ENCODE results near the gene ELOVL3.
"Not testable (repeated sequence)": the region's sequence is repeated elsewhere in the genome, so short reads cannot be mapped to it uniquely, and the experiment has no call there.

Gene ELOVL3, protein sequence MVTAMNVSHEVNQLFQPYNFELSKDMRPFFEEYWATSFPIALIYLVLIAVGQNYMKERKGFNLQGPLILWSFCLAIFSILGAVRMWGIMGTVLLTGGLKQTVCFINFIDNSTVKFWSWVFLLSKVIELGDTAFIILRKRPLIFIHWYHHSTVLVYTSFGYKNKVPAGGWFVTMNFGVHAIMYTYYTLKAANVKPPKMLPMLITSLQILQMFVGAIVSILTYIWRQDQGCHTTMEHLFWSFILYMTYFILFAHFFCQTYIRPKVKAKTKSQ

DNA sequence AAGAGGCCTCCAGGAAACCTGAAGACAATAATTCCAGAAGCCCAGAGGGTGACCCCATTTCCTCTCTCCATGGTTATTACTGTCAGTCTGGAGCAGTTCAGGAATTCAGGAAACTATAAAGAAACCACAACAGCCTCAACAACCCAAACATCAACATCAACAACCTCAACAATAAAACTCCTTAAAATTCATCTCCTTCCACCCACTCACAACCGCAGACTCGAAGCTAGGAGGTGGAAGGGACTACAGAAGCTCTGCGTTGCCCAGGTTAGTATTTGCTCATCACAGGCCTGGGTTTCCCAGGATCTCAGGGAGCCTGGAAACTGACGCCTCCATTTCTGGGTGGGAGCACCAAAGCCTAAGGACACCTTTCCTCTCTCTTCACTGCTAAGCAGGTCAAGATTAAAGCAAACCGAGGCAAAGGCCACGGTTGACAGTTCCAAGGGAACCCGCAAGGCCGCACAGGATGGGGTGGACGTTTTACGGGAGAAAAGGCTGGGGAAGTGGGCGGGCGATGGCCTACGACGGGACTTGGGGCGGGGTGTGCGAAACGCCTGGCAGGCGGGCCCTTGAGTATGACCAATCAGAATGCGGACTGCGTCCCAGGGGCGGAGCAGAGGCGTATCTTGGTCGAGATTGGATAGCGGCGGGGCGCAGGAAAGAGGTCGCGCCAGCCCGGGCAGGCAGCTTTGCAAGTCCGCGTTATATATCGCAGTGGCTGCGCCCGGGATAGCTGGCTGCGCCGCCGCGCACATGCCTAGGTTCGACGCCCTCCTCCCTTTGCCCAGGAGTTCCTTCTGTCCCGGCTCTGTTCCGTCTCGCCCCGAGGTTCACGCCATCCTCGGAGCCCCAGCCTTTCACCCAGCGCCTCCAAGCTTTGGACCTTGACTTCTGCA, at the start of gene ELOVL3:
Gene ELOVL3, plus strand, starts transcription at position 654 of the 896 bp plus-strand sequence. CDS start 250 bp downstream, outside the sequence.
- peak; percentile 34 to 94 (median 80) for DNase-seq

DNA sequence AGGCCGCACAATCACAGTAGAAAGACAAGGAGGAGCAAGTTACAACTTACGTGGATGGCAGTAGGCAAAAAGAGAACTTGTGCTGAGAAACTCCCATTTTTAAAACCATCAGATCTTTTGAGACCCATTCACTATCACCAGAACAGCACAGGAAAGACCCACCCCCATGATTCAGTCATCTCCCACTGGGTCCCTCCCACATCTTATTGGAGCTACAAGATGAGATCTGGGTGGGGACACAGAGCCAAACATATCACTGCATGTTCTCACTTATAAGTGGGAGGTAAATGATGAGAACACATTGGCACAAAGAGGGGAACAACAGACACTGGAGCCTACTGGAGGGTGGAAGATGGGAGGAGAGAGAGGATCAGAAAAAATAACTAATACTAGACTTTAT, 41.5 kb upstream of the ELOVL3 start:
- peak in 17 of 56 donors; percentile 7 to 70 (median 32) for DNase-seq

DNA sequence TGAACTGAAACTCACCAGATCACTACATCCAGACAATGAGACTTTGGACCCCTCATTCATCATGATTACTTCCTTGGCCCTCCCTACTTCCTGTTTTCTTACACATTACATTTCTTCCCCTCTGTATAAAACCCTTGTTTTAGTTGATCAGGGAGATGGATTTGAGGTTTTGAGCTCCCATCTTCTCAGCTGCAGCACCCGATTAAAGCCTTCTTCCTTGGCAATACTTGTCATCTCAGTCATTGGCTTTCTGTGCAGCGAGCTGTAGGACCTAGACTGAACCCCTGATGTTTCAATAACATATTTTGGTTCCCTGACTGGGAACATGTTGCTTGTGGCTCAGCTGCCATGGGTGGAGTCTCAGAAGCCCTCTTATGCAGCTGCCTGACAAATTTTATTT, 40.8 kb upstream of the ELOVL3 start:
- no peak for DNase-seq

DNA sequence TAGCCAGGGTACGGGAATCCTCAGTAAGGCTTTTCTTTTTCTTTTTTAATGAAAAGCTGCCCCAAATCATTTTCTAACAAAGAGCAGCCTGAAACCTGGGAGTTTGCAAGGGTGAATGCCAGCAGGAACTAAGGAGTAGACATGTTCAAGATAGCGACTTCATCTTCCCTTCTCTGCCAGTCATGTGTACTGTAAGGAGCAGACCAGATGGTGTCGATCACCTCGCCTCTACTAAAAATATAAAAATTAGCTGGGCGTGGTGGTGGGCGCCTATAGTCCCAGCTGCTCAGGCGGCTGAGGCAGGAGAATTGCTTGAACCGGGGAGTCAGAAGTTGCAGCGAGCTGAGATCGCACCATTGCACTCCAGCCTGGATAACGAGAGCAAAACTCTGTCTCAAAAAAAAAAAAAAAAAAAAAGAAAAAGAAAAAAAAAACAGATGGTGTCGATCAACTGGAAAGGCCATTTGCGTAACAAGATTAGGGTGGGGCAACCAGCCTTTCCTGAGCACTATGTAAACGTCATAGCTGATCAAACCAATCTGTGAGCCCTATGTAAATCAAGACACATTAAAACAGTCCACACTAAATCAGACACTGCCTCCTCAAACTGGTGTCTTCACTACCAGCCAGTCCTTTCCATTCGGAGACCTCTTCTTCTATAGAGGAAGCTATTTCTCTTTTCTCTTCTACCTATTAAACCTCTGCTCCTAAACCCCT, 40.1 kb upstream of the ELOVL3 start:
- no peak for DNase-seq

DNA sequence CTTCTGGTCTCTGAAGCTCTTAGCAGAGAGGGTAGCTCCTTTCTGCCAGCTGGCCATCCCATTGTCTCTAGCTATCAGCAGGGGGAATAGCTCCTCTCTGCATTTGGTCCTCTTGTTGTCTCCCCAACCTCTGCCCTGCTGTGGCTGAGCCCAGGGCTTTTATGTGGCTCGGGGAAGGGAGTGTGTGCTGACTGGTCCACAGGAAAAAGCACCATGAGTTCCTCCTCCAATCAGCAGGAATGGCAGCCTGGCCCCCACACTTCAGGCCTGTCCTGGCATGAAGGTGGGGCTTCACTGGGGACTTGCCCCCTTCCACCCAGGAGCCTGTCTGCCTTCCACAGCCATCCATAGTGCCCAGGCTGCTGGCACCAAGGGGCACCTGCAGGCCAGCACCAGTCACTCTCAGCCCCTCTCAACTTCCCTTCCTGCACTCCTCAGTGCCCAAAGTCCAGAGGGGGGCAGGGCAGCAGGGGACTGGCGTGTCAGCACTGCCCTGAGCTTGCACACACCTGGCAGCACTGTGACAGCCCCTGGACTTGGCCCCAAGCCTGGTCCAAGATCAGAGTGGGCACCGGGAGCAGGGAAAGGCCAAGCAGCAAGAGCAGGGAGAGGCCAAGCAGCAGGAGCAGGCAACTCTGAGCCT, 37.7 kb upstream of the ELOVL3 start:
- DNase-seq = no peak

DNA sequence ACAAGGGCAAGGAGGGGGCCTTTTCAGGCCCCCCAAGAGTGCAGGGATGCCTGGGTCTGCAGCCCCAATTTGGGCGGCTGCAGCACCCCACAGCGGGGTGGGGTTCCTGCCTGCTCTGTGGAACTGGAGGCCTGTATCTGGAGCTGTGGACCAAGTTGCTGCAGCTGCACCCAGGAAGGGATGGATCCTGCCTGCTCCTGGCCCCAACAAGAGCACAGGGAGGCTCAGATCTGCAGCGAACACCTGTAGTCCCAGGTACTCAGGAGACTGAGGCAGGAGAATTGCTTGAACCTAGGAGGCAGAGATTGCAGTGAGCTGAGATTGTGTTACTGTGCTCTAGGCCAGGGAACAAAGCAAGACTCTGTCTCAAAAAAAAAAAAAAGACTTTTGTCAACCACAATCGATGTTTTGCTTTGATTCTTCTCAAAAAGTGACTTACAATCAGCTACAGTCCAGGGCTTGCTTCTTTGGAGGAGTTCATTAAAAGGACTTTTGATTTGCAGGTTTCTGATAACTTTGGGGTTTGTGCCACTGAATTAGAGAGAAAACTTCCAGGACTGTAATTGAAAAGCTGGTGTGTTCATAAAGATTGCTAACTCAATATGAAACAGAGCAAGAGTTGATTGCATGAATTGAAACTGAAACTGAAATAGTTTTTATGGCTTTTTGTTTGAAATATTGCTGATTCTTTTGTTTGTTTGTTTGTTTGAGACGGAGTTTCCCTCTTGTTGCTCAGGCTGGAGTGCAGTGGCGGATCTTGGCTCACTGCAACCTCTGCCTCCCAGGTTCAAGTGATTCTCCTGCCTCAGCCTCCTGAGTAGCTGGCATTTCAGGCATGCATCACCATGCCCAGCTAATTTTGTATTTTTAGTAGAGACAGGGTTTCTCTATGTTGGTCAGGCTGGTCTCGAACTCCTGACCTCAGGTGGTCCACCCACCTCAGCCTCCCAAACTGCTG, 36.9 kb upstream of the ELOVL3 start:
- not testable (repeated sequence) for DNase-seq

DNA sequence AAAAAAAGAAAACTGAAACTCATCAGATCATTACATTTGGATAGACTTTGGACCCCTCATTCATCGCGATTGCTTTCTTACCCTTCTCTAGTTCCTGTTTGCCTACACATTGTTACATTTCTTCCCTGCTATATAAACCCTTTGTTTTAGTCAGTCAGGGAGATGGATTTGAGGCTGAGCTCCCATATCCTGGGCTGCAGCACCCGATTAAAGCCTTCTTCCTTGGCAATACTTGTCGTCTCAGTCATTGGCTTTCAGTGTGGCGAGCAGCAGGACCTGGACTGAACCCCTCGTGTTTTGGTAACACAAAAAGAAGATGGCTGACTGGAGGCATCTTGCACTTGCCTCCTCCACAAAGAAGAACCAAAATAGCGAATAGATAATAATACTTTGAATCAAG, 34.1 kb upstream of the ELOVL3 start:
- DNase-seq = no peak

DNA sequence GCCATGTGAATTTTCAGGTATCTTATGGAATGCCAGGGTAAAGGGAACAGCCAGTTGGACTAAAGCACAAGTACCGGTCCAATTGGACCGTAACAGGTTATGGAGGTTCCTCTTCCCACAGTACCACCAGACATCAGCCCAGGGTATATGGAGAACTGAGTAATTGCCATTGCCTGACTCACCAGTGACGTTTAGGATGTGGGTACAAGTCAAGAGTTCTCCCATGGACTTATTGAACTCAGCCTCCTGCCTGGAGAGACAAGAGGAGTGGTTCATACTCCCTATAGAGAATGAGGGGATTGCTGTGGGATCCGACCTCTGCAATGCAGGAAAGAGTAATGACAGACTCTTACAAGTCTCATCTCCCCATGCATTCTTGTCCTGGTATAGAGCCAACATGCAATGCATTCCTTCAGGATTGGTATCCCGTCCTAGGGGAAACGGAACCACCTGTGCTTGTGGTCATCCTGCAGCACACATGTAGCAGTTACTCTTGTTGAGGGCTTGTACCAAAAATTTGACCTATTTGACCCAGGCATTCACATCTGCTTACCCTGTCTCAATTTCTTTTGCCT, 30.7 kb upstream of the ELOVL3 start:
- DNase-seq = no peak

DNA sequence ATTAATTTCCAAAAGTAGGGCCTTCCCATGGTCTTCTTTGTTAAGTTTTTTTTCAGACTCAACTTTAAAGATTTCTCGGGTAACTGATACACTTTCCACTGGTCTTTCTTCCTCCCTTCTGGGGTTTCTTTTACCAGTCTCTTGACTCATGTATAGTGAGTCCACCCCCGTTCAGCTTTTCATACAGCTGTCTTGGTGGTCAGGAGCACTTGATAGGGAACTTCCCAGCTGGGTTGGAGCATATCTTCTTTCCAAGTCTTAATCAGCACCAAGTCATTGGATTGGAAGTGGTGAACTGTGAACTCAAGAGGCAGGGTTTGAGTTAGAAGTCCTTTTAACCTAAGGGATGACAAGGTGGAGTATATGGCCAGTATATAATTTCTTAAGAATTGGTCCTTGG, 29.2 kb upstream of the ELOVL3 start:
- no peak for DNase-seq

DNA sequence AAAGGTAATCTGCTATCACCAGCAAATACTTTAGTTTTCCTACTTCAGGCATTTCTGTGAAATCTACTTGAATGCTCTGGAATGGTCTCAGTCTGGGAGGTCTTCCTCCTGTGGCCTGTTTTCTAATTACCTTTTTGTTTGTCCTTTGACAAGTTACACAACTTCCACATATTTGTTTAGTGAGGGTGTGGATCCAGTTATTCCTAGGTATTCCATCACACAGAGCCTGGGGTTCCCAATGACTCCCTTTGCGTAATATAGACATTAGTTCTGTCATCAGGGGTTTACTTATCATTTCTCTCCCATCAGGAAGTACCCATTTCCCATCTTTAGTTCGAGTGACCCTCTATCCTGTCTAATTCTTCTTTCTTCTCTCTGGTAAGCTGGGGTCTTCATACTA, 28.1 kb upstream of the ELOVL3 start:
- no peak for DNase-seq

DNA sequence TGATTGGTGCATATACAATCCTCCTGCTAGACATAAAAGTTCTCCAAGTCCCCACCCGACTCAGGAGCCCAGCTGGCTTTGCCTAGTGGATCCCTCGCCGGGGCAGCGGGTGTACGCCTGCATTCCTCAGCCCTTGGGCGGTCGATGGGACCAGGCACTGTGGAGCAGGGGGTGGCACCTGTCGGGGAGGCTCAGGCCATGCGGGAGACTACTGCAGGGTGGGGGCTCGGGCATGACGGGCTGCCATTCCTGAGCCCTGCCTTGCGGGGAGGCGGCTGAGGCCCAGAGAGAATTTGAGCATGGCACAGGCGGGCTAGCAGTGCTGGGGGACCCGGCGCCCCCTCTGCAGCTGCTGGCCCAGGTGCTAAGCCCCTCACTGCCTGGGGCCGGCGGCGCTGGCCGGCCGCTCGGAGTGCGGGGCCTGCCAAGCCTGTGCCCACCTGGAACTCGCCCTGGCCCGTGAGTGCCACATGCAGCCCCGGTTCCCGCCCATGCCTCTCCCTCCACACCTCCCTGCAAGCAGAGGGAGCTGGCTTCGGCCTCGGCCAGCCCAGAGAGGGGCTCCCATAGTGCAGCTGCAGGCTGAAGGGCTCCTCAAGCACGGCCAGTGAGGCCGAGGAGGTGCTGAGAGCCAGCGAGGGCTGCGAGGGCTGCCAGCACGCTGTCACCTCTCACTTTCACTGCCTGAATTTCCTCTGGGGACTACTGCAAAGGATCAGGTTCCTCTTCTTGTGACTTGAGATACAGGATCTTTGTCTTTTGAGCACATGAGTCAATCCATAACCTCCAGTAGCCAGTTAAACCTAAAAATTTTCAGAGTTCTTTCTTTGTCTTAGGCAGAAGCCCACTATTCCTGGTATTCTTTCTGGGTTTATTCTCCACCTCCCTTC, 25.1 kb upstream of the ELOVL3 start:
- DNase-seq = no peak

DNA sequence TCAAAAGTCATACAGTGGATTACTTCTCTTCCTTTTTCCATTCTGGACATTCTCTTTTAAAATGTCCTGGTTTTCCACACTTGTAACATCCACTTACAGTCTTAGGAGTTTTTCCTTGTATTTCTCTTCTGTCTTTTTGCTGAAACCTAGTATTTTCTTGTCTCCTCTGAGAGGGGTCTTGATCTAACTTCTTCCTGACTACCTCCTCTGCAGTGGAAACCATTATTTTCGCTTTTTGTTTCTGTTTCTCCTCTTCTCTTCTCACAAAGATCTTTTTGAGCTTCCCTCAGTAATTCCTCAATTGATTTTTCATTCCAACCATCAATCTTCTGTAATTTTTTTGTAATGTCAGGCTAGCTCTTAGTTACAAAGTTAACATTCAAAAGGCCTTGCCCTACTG, 23.7 kb upstream of the ELOVL3 start:
- DNase-seq = no peak

DNA sequence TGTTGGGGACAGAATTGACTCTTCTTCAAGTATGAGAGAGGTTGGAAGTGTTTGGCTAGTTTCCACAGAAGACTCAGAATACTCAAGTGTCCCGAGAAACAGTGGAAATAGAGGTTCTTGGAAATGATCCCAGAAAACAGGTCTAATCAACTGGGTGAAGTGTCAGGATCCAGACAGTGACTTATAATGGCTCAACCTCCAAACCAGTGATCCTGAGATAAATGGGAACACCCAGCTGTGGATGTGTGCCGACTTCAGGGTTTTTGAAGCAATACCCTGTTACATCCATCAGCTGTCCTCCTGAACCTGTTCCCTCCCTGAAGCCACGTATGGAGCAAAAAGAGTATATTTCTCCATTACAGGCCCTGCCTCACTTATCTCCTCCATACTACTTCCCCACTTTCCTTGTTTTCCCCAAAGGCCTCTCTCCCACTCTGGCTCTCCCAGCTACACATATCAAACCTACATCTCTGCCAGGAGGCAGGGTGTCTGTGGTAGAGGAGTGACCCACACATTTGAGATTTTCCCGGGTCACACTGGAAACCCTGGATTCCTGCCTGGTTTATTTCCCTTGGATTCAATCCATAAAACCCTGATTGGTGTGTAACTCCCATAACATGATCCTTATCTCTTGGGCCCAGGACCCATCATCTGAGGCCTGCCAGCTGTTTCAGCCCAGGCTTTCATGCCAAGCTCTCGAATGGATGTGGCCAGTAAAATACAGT, 17.6 kb upstream of the ELOVL3 start:
- no peak for DNase-seq

DNA sequence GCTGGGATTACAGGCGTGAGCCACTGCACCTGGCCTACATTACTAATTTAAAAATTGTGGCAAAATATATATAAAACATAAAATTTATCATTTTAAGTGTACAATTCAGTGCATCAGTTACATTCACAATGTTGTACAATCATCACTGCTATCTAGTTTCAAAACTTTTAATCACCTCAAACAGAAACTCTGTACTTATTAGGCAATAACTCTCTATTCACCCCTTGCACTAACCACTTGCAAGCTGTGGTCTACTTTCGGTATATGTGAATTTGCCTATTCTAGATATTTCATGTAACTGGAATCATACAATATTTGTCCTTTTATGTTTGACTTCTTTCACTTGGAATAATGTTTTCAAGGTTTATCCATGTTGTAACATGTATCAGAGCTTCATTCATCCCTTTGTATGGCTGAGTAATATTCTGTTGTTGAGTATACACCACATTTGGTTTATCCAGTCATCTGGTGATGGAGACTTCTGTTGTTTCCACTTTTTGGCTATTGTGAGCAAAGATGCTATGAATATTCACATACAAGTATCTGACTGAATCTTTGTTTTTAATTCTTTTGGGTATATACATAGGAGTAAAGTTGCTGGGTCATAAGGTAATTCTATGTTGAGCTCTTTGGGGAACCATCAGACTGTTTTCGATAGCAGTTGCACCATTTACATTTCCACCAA, 14.3 kb upstream of the ELOVL3 start:
- DNase-seq = no peak

DNA sequence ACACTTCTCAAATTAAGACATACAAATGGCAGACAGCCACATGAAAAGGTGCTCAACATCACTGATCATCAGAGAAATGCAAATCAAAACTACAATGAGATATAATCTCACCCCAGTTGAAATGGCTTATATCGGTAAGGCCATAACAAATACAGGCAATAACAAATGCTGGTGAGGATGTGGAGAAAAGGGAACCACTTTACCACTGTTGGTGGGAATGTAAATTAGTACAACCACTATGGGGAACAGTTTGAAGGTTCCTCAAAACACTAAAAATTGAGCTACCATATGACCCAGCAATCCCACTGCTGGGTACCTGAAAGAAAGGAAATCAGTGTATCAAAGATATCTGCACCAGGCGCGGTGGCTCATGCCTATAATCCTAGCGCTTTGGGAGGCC, 12.5 kb upstream of the ELOVL3 start:
- DNase-seq = not testable (repeated sequence)

DNA sequence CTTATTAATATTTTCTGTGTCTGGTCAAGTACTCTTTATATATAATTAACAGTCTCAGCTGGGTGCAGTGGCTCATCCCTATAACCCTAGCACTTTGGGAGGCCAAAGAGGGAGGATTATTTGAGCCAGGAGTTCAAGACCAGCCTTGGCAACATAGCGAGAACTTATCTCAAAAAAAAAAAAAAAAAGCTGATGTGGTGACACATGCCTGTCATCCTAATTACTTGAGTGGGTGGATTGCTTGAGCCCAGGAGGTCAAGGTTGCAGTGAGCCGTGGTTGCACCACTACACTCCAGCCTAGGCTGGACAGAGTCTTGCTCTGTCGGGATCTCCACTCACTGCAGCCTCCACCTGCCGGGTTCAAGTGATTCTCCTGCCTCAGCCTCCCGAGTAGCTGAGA, 6.7 kb upstream of the ELOVL3 start:
- DNase-seq = no peak

DNA sequence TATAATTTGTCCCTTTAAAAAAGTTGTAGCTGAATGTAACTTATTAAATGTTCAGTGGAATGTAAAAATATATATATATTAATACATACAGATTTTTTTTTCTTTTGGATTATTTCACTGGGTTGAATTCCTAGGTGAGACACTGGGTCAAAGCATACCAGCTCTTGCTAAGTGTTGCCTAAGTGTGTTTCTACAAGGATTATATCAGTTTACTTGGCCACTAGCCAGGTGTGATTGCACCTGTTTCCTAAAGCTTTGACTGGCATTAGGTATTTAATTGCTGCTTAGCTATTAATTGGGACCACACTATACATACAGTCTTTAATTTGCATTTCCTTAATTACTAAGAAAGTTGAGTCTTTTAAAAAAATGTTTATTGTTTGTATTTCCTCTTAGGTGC, 5.5 kb upstream of the ELOVL3 start:
- DNase-seq = no peak

DNA sequence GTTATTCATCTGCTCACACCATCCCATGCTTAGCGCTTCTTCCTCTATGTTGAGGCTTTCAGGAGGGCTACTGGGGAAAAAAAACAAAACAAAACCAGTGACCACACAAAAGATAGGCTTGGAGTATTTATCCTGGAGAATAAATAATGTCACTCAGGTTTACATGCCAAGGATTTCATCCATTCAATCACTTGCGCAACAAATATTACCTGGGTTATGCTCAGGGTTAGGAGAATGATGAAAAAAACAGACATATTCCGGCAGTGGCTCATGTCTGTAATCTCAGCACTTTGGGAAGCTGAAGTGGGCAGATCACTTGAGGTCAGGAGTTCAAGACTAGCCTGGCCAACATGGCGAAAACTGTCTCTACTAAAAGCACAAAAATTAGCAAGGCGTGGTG, 3.3 kb upstream of the ELOVL3 start:
- no peak for DNase-seq

Data from nucleus accumbens (tissue), 56 donors.